Pons (tissue), 1 donor: ENCODE results near the gene CYB5R4.
"Not testable (repeated sequence)": the region's sequence is repeated elsewhere in the genome, so short reads cannot be mapped to it uniquely, and the experiment has no call there.

Experiments
- DNase-seq: peaks from one replicate; pipeline ENCODE4 v3.0.0-alpha.2; 2016; ENCODE audit warnings: low spot score

The CYB5R4 gene

GRCh38 chr6:83862776-83863471, 3.4 kb downstream of the CYB5R4 start:
- no peak for DNase-seq

DNA sequence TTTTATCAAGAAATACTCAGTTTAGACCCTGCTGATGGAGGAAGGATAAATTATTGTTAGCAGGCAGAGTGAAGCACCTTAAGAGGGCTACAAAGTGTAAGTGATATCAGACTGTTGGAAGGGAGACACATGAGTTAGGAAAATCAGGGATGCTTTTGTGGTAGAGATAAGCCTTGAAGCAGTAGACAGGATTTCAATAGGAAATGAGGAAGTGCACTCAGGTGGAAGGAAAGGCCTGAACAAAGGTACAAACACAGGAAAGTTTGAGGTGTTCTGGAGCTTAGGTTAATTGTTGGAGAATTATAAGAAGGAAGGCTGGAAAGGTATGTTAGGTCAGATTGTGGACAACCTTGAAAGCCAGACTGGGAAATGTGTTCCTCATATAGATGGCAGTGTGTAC, 7.6 kb downstream of the CYB5R4 start:
- DNase-seq, result no peak

DNA sequence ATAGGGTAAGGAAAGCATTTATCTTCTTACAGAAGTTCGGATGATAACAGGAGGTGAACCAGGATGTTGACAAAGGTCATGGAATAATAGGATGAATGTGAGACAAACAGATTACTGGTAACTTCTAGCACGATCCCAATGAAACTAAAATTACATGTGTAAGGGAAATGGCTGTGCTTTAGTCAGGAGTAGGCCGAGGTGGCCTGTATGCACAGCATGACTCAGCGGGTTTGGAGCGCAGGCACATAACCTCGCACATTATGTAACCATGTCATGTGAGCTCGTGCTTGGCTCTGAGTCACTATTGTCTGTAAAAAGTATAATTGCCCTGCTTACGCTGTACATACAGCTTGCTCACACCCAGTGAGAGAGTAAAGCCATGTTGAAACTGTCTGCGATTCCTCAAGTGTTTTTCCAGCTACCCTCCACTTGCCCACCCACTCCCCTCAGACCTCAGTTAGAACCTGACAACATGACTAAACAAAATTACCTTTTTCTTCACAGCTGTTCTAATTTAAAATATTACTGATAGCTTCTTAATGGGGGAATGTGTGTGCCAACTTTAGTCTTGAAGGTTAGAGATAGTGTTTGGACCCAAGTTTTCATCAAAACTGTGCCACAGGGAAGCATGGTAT, 8.2 kb downstream of the CYB5R4 start:
- no peak for DNase-seq

DNA sequence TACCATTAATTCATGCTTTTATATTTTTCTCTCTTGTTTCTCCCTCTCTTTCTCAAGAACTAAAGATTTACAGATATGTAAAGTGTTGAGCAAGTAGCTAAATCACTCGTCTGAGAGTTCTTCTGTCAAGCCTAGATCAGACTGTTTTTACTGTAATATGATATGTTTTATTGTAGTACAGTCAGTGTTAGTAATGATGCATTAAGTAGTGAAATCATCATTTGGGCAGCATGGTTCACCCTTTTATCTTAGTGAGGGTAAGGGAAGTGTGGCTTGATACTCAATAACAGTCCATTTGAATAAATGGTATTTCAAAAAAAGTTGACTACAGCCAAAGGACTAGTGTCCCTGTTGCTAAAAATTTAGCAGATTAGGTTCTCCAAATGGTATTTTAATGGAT, 9.2 kb downstream of the CYB5R4 start:
- DNase-seq, result no peak

DNA sequence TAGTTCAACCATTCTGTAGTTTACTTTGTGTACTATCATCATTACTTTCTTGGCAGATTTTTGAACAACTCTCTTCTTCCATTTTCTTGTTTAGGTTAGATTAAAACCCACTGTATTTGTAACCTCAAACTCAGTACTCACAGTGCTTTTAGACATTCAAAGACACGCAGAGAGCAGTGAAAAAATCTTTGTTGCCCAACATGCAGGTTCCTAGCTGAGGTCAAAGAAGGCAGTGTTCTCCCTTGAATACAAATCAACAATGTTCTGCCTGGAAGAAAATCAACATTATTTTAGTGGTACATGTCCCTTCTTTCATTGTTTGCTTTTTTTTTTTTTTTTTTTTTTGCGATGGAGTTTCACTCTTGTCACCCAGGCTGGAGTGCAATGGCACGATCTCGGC, 11.2 kb downstream of the CYB5R4 start:
- DNase-seq, result peak; percentile 84

DNA sequence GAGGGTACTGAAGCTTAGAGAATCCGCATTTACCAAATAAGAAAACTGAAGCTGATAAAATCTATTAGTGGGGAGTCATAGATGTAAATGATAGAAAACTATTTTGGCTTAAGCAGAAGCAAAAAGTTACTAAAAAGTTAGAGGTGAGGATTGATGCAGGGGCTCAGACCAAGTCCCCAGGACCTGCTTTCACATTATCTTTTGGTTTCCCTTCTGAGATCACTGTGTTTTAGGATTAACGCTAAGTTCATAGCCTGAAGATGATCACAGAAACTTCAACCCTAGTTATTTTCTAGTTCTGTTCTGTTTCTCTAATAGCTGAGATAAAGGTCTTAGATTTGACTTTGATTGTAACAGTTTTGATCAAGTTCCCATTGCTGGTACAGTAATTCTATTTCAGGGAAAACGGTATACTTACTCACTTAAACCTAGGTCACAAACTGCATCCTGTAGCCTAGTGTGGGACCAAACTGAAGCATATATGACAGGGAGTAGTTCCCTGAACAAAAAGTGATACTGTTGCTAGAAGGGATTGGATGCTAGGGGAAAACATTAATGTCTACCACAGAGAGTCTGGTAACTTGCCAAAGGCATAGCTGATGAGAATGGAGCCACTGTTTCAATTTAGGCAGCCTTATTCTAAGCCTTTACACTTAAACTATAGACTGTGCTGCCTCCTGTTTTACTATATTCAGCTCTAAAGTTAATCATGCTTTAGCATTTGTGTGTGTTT, 13.1 kb downstream of the CYB5R4 start:
- DNase-seq, result peak; percentile 94

GRCh38 chr6:83873869-83874268, 14.4 kb downstream of the CYB5R4 start:
- no peak for DNase-seq

GRCh38 chr6:83875843-83876242, 16.4 kb downstream of the CYB5R4 start:
- no peak for DNase-seq

DNA sequence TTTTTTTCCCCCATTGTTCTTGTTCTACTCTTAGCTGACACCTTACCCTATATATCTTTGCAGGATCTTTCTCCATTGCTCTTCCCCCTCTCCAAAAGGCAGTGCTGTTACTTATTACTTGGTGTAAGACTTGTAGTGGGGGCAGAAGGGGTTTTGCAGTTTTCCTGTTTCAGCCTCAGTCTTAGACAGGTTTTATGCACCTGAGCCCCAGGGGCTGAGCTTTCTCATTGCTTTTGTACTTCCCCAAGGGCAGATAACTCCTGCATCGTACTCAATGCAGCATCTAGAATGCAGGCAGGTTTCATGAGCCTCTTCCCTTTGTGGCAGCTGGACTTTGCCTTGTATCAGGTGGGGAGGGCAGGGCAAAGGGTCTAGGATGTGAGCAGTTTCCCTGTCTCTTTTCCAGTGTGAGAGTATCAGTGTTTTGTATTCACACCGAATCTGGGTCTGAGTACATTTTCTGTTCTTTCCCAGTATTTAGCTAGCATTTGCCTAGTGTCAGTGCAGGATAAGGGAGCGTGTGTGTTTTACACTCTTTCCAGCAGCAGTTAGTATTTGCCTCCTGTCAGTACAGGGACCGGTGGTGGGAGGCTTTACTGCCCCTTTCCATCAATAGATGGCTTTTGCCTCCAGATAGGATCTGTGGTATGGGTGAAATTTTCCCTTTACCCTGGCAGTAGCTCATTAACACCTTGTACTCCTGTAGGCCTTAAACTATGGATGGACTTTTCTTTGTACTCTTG, 19.6 kb downstream of the CYB5R4 start:
- no peak for DNase-seq

- DNase-seq, result no peak
These were observed 20.3 kb downstream of the CYB5R4 start for GRCh38 chr6:83879746-83880145.

GRCh38 chr6:83883240-83883639, 23.8 kb downstream of the CYB5R4 start:
- no peak for DNase-seq

- DNase-seq, result peak; percentile 61
These were observed 25.0 kb downstream of the CYB5R4 start for GRCh38 chr6:83884523-83884922.

- no peak for DNase-seq
These were observed 26.5 kb downstream of the CYB5R4 start for GRCh38 chr6:83885984-83886383.

GRCh38 chr6:83889621-83890020, 30.1 kb downstream of the CYB5R4 start:
- no peak for DNase-seq

DNA sequence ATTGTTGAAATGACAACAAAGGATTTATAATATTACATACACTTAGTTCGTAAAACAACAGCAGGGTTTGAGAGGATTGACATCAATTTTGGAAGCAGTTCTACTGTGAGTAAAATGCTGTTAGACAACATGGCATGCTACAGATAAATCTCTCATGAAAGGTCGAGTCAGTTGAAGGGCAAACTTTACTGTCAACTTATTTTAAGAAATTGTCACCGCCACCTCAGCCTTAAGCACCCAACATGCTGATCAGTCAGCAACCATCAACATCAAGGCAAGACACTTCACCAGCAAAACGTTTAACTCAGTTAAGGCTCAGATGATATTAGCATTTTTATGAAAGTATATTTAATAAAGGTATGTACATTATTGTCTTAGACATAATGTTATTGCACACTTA, 31.0 kb downstream of the CYB5R4 start:
- DNase-seq, result no peak

GRCh38 chr6:83891586-83891985, 32.1 kb downstream of the CYB5R4 start:
- no peak for DNase-seq

- no peak for DNase-seq
These were observed 33.5 kb downstream of the CYB5R4 start for GRCh38 chr6:83893024-83893423.

- not testable (repeated sequence) for DNase-seq
These were observed 37.6 kb downstream of the CYB5R4 start for GRCh38 chr6:83897094-83897493.

- DNase-seq, result no peak
These were observed 42.1 kb downstream of the CYB5R4 start for GRCh38 chr6:83901624-83902023.

DNA sequence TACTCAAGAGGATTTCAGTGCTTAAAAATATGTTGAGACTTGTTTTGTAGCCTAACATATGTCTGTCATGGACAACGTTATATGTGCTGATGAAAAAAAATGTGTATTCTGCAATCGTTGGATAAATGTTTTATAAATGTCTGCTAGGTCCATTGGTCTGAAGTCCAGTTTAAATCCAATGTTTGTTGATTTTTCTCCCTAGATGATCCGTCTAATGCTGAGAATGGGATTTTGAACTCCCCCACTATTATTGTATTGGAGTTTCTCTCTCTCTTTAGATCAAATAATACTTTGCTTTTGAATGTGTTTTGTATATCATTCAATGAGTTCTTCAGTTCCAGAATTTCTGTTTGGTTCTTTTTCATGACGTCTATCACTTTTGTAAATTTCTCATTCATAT, 44.9 kb downstream of the CYB5R4 start:
- no peak for DNase-seq

- DNase-seq, result no peak
These were observed 46.2 kb downstream of the CYB5R4 start for GRCh38 chr6:83905648-83906047.

GRCh38 chr6:83907623-83908390, 48.3 kb downstream of the CYB5R4 start:
- not testable (repeated sequence) for DNase-seq
